ENCODE results near the gene PPIE. TPM values are rescaled to one million over a fixed set of nuclear protein-coding genes. Genes with fewer than 3 reads are reported as not detected.
"Not testable (repeated sequence)": the region's sequence is repeated elsewhere in the genome, so short reads cannot be mapped to it uniquely, and the experiment has no call there.

The PPIE gene
- total and polyA plus RNA-seq, 2 of the 8 experiments (the other 6 are each of a cell fraction or from before 2014, with no cell fraction given): 38.9 to 56.1 TPM

DNA sequence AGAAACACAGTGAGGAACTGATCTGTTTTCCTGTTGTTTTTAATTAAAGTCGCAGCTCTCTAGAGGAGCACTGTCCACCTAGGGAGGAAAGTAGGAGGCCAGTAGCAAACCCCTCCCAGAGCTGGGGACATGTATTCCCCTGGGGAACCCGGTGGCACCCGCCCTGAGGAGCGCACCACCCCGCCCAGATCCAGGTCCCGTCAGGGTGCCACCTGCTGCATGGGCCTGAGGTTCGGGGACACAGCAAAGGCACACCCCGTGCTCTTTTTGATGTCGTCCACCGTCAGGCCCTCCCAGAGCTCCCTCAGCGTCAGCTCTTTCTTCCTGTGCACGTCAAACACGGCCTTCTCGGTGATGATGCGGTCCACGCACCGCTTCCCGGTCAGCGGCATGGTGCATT is 30.8 kb downstream of the PPIE start:
- H3K9me3 ChIP-seq (ENCODE audit: insufficient read depth in 2 of 2, low read depth in 1 of 2, low read length in 1 of 2); H3K36me3 ChIP-seq (ENCODE audit: control insufficient read depth in 2 of 4, insufficient read depth in 4 of 4, low read length in 3 of 4); H2AFZ ChIP-seq (ENCODE audit: low read length); H2BK12ac ChIP-seq (ENCODE audit: low read depth, low read length); H2BK15ac ChIP-seq (ENCODE audit: low read length); H4K8ac ChIP-seq (ENCODE audit: extremely low read depth, insufficient read depth, low read length); H3K23me2 ChIP-seq (ENCODE audit: low read depth, low read length); H3K79me2 ChIP-seq (ENCODE audit: control insufficient read depth in 1 of 2, insufficient read depth in 2 of 2, low read length in 2 of 2); H3K4me3 ChIP-seq (ENCODE audit: extremely low read depth in 1 of 4, insufficient read depth in 2 of 4, low read depth in 3 of 4, low read length in 4 of 4); H3K4ac ChIP-seq (replicated peaks; ENCODE audit: insufficient read length, low read depth, low read length); H3K27ac ChIP-seq (ENCODE audit: low read depth, low read length); H4K91ac ChIP-seq (replicated peaks; ENCODE audit: insufficient read length, low read length); H4K5ac ChIP-seq (ENCODE audit: insufficient read length, low read depth, low read length); H2BK5ac ChIP-seq (ENCODE audit: low read depth, low read length); FAIRE-seq; H3K18ac ChIP-seq (ENCODE audit: extremely low read depth, low read length); H2BK20ac ChIP-seq (ENCODE audit: low read length); H3K56ac ChIP-seq (replicated peaks; ENCODE audit: insufficient read length, low read depth, low read length); H2BK120ac ChIP-seq (replicated peaks; ENCODE audit: low read depth, low read length); POLR2A ChIA-PET (ENCODE audit: partially characterized antibody); H3K4me2 ChIP-seq (ENCODE audit: insufficient read depth in 1 of 2, low read depth in 2 of 2, low read length in 2 of 2); H3K14ac ChIP-seq (ENCODE audit: insufficient read length); H4K20me1 ChIP-seq (replicated peaks in 1 of 2; ENCODE audit: control insufficient read depth in 1 of 2, insufficient read depth in 2 of 2, low read length in 2 of 2); H3K23ac ChIP-seq (ENCODE audit: insufficient read length); H3K4me1 ChIP-seq (replicated peaks in 1 of 4; ENCODE audit: control insufficient read depth in 3 of 4, insufficient read depth in 4 of 4, low read length in 3 of 4); H3K79me1 ChIP-seq (ENCODE audit: low read depth, low read length); H2AK5ac ChIP-seq (ENCODE audit: low read depth, low read length); H3K9ac ChIP-seq (replicated peaks in 1 of 4; ENCODE audit: extremely low read depth in 1 of 4, low read depth in 3 of 4, low read length in 3 of 4); DNase-seq (ENCODE audit: low read depth in 1 of 2, low spot score in 2 of 2): not testable (repeated sequence)
- 96% methylated on average over 18 of the region's 19 CpGs; no CpG with 5 or more reads in 1 of the 2 experiments for WGBS, 2 experiments (ENCODE audit: extremely low coverage in 1 of 2, insufficient coverage in 1 of 2, insufficient read length in 1 of 2, insufficient replicate concordance in 2 of 2, low coverage in 1 of 2, low lambda C conversion rate in 2 of 2, missing lambda C conversion rate in 1 of 2)
- peak; percentile 4 for TF ChIP-seq EZH2 (IDR thresholded peaks at IDR 0.05; ENCODE audit: low read depth, low read length, severe bottlenecking)
- CTCF ChIA-PET (ENCODE audit: partially characterized antibody): interaction anchor here (1.1 kb wide), 1 partner anchor 30 kb away, joined by 4 read pairs; no protein-coding TSS in a partner anchor
- peaks cover 1 to 14% (median 9%) of the 10 kb centered on the region in 4 experiments; a peak in 6 of 7 replicates for H3K27me3 ChIP-seq (replicated peaks in 1 of 4; ENCODE audit: control insufficient read depth in 3 of 4, extremely low read depth in 1 of 4, insufficient read depth in 3 of 4, low read length in 3 of 4)
